Panc1 (cell line): ENCODE results near the gene CCDC6. TPM values are rescaled to one million over a fixed set of nuclear protein-coding genes. Genes with fewer than 3 reads are reported as not detected.

Experiments
- ATAC-seq: fragments of 200-7000 bp; cut with Tn5 transposase; 2 replicates; pipeline ENCODE4 v1.9.1; 2020; ENCODE audit warnings: mild to moderate bottlenecking, moderate library complexity
- BruUV-seq: library from RNA; stranded (reverse); fragments of 400-500 nt; replicated peaks from 2 replicates; lab custom pipeline; 2021; lab: Mats Ljungman, UMichigan
- CTCF ChIA-PET: fragments of 300-600 bp; sonication (Branson Sonifier 250); formaldehyde crosslinking; loops from one replicate; lab custom pipeline; 2022; ENCODE audit warnings: antibody characterized with exemption; lab: Charles Lee
- POLR2A ChIA-PET: fragments of 300-600 bp; sonication (Branson Sonifier 250); formaldehyde crosslinking; loops from one replicate; lab custom pipeline; 2022; ENCODE audit warnings: antibody characterized with exemption; lab: Charles Lee
- DNase-seq: peaks from one replicate; pipeline ENCODE4 v3.0.0-alpha.2; 2010; ENCODE audit warnings: low read depth, low spot score
- H3K27ac ChIP-seq: 2 replicates; pipeline ENCODE4 v1.5.1; 2011; ENCODE audit warnings: mild to moderate bottlenecking, low read length, inconsistent platforms
- H3K27me3 ChIP-seq: fragments of 200-500 bp; sonication (Bioruptor generic); 2 replicates; pipeline ENCODE4 v1.6.0; 2014; ENCODE audit warnings: low read length, inconsistent platforms; ENCODE audit not compliant: control insufficient read depth, insufficient read depth
- H3K36me3 ChIP-seq: fragments of 200-500 bp; sonication (Bioruptor generic); 2 replicates; pipeline ENCODE4 v1.5.1; 2014; ENCODE audit warnings: inconsistent platforms, mild to moderate bottlenecking, low read length, moderate library complexity; ENCODE audit not compliant: control insufficient read depth, insufficient read depth
- H3K4me1 ChIP-seq: 2 replicates; pipeline ENCODE4 v1.5.1; 2011; ENCODE audit warnings: inconsistent platforms, mild to moderate bottlenecking, low read length, moderate library complexity; ENCODE audit not compliant: control insufficient read depth, insufficient read depth
- H3K4me3 ChIP-seq, 2 experiments: 2 replicates each; pipeline ENCODE4 v1.5.1; 2011 to 2012; ENCODE audit warnings: low read depth in 2 of 2, low read length in 2 of 2, mild to moderate bottlenecking in 2 of 2, inconsistent platforms in 1 of 2, moderate library complexity in 1 of 2
- H3K9me3 ChIP-seq: fragments of 200-500 bp; sonication (Bioruptor generic); 2 replicates; pipeline ENCODE4 v1.5.1; 2014; ENCODE audit warnings: low read depth, mild to moderate bottlenecking, inconsistent platforms, low read length, moderate library complexity; ENCODE audit not compliant: control insufficient read depth, insufficient read depth
- CTCF ChIP-seq: fragments of 450-650 bp; IDR thresholded peaks from 2 replicates; pipeline ENCODE4 v1.5.1; 2017; ENCODE audit warnings: mild to moderate bottlenecking
- POLR2AphosphoS5 ChIP-seq: IDR thresholded peaks from 2 replicates; pipeline ENCODE4 v1.6.1; 2012; ENCODE audit warnings: mild to moderate bottlenecking, low read depth, low read length, moderate library complexity
- REST ChIP-seq, 2 experiments: IDR thresholded peaks; 2 replicates each; pipeline ENCODE4 v1.6.1; 2011 to 2012; ENCODE audit warnings: low read depth in 2 of 2, control low read depth in 1 of 2, low read length in 1 of 2, mild to moderate bottlenecking in 1 of 2, moderate library complexity in 1 of 2; ENCODE audit not compliant: insufficient read depth in 1 of 2
- SIN3A ChIP-seq: IDR thresholded peaks from 2 replicates; pipeline ENCODE4 v1.6.1; 2012; ENCODE audit warnings: low read depth, mild to moderate bottlenecking, low read length, moderate library complexity, borderline replicate concordance; ENCODE audit not compliant: insufficient read depth
- TCF7L2 ChIP-seq: IDR thresholded peaks from 2 replicates; pipeline ENCODE4 v1.6.1; 2011; ENCODE audit warnings: mild to moderate bottlenecking, low read depth, low read length, inconsistent platforms
- in situ Hi-C: cut with HindIII; loops from 2 replicates; pipeline ENCODE4 v1.10.0; 2016; ENCODE audit warnings: low sequenced_read_pairs, low pct_unique_long_range_greater_than_20kb
- intact Hi-C: fragments of 100-400 bp; cut with micrococcal nuclease; formaldehyde crosslinking; loops from one replicate; pipeline ENCODE4 v1.10.0; 2022; ENCODE audit not compliant: unreplicated experiment
- total RNA-seq: library from RNA; stranded (reverse); gene quantifications from one replicate; pipeline ENCODE4 v1.2.1, GENCODE V29; 2021; ENCODE audit not compliant: unreplicated experiment

The CCDC6 gene
- total RNA-seq, 1 experiment from 2014 or later = 48.7 TPM

- H3K27ac ChIP-seq = no peak overlapping the region
- BruUV-seq = no TSS peak
- ATAC-seq = no peak
- no peaks in the 10 kb centered on the region; the same call in 1 of the 2 replicates for H3K27me3 ChIP-seq
- H3K4me3 ChIP-seq = no peak overlapping the region
- CTCF ChIA-PET = no interaction called here
- no peaks in the 10 kb centered on the region for H3K4me1 ChIP-seq
- TF ChIP-seq POLR2AphosphoS5 (no peak), CTCF (no peak), SIN3A (no peak), REST (IDR thresholded peaks at IDR 0.05; ENCODE audit: insufficient read depth in 1 of 2, low read depth in 2 of 2, low read length in 1 of 2) (no peak), TCF7L2 (no peak)
- H3K9me3 ChIP-seq = no peaks in the 10 kb centered on the region
- intact Hi-C loops (no loop called here), in situ Hi-C loops (no loop called here)
- H3K36me3 ChIP-seq = no peaks in the 10 kb centered on the region
- POLR2A ChIA-PET = no interaction called here
- DNase-seq = no peak
These were observed 135.1 kb downstream of the CCDC6 start for GRCh38 chr10:59771162-59771807.

GRCh38 chr10:59770689-59771088 lies 135.7 kb downstream of the CCDC6 start:
- no peaks in the 10 kb centered on the region for H3K4me1 ChIP-seq
- POLR2A ChIA-PET = no interaction called here
- H3K27ac ChIP-seq = no peak overlapping the region
- DNase-seq = no peak
- no peaks in the 10 kb centered on the region for H3K9me3 ChIP-seq
- ATAC-seq = no peak
- no TSS peak for BruUV-seq
- H3K36me3 ChIP-seq = no peaks in the 10 kb centered on the region
- no peak for TF ChIP-seq POLR2AphosphoS5
- no peak for TF ChIP-seq SIN3A
- no peak for TF ChIP-seq CTCF
- no peak for TF ChIP-seq TCF7L2
- TF ChIP-seq REST (IDR thresholded peaks at IDR 0.05; ENCODE audit: insufficient read depth in 1 of 2, low read depth in 2 of 2, low read length in 1 of 2) = no peak
- no peak overlapping the region for H3K4me3 ChIP-seq
- in situ Hi-C loops (no loop called here), intact Hi-C loops (no loop called here)
- CTCF ChIA-PET = no interaction called here
- H3K27me3 ChIP-seq = no peaks in the 10 kb centered on the region; the same call in 1 of the 2 replicates
